Stimulated activated CD8-positive, alpha-beta memory T cell treated with anti-CD3 and anti-CD28 coated beads, Interleukin-4, amount 100 ng/mL, for 1 hour (primary cell): ENCODE results near the gene REXO1.

ENCODE experiments used
- DNase-seq, 2 donors: peaks; one replicate each; pipeline ENCODE4 v3.0.0-alpha.2; 2020; ENCODE audit warnings: low read depth in 2 of 2, low spot score in 1 of 2

The REXO1 gene

DNA sequence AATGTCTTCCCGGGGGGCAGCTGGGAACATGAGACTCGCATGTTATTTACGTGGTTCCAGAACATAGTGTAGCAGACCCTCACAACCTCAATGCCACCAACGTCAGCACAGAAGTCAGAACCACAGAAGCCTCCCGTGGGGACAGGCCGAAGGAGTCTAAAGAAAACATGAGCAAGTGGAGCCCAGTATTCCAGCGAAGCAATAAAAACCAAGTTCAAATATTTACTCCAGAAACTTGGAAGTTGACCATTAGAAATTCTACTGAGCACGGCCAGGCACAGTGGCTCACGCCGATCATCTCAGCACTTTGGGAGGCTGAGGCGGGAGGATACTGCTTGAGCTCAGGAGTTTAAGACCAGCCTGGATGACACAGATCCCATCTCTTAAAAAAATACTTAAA lies 18.3 kb downstream of the REXO1 start:
- no peak for DNase-seq

DNA sequence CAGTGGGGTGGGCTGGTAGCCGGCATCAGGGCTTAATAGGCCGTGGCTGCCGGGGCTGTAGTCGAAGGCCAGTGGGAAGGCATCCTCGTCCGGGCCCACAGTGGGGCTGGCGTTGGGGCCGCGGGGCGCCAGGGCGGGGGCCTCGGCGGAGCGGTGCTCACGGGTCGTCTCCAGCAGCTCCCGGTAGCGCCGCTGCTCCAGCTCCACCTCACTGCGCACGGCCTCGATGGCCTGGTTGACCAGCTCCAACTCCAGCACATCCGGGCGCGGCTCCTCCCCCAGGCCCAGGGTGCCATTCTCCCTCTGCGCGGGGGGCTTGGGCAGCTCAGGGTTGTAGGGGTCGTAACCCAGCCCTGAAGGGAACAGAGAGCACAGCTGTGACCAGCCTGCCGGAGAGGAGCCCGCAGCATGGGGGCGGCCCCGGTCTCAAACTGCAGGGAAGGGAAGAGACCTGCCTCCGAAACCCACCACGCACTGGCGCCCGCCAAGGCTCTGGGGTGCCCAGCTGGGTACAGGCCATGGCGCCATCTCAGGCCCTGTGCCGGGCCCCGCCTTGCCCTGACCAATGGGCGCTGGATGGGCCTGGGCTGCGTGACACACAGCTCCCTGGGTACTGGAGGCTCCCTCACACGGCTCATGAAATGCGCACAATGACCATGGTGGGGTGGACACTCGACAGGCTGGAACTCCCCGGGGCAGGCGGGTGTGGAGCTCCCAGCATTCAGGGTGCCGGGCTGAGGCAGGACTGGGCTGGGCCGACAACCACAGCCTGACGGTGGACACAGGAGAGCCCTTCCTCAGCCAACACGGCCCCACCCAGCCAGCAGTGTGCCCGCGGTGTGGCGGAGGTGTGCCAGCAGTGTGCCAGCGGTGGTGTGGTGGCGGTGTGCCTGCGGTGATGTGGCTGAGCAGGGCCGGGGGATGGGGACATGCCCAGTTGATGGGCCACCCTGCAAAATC lies 19.7 kb downstream of the REXO1 start:
- no peak for DNase-seq

DNA sequence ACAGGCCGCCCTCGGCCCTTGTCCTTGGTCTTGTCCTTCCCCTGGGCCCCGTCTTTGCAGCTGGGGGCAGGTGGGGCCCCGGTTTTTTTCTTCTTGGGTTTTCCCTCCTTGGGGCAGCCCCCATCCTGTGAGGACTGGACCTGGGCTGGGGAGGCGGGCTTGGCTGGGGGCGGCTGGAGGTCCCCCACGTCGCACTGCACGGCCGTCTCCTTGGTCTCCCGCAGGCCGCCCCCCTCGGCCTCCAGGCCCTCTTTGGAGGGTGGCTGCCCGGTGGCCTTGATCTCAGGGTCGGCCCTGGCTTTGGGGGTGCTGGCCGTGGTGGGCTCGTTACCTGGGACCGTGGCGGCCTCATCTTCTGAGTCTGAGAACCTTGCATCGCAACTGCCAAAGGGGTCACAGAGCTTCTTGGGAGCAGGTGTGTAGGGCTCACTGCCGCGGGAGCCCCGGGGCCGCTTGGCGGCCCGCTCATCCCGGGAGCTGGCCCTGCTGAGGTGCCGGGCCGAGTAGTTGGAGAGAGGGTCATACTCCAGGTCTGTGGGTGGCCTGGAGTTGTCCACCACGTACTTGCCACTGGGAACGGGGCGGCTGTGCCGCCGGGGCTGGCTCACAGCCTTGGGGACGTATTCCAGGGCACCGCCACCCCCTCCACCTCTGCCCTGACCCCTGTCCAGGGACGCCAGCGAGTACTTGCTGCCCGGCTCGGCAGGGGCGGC lies 20.6 kb downstream of the REXO1 start:
- no peak for DNase-seq

DNA sequence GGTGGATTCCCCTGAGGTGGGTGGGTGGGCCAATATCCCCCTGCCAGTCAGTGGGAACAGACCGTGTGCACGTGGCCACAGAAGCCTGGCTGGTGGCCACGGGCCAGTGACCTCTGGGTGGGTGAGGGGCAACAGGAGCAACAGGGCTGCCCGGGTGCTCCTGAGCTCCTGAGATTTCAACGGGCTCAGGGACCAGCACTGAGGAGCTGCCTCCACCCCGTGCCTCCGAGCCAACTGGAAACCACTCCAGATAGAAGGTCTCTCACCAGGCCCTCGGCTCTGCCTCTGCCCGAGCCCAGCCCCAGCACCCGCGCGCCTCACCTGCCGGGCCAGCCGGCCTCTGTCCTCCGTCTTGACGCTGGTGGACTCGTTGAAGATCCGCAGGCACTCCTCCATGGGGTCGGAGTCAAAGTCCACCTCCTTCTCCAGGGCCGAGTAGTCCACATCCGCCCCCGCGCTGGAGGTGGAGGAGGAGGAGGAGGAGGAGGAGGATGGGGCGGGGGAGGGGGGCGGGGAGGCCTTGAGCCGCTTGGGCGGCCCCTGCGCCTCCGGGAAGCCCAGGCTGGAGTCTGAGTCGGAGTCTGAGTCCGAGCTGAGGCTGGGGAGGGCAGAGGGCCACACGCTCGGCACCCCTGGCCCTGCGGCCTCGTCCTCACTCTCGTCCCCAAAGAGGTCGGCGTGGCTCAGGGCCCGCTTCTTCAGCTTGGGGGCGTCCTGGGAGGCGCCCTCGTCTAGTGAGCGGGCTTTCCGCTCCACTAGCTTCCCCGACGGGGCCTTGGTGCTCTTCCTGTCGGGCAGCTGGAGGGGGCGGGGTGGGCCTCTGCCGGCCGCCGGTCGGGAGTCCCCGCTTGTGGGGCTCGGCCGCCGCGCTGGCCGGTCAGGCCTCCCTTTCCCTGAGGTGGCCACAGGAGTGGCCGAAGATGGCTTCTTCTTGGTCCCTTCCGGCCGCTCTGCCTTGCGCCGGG lies 21.4 kb downstream of the REXO1 start:
- DNase-seq = no peak

DNA sequence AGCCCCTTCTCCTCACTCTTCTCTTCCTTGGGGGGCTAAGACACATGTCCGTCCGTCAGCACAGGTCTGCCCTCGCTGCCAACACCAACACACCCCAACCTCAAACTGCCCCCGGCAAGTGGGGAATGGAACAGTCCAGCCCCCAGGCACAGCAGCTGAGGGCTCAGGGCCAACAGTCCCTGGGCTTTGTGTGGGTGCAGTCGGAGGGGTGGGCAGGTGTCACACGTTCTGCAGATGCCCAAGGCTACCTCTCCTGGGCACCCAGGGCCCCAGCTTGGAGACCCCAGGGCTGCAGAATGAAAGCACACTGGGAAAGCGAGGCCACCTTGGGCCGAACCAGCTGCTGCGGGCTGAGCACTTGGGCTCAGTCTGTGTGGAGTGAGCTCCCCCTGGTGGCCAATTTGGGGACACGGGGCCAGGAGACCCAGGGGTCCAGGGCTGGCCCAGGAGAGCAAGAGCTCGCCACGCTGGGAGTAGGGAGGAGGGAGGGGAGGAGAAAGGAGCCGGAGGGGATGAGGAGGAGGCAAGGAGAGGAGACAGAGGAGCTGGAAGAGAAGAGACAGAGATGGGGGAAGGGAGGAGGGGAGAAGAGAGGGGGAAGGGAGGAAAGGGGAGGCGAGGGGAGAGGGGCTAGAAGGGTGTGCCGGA lies 22.2 kb downstream of the REXO1 start:
- peak; percentile 64 to 65 for DNase-seq

DNA sequence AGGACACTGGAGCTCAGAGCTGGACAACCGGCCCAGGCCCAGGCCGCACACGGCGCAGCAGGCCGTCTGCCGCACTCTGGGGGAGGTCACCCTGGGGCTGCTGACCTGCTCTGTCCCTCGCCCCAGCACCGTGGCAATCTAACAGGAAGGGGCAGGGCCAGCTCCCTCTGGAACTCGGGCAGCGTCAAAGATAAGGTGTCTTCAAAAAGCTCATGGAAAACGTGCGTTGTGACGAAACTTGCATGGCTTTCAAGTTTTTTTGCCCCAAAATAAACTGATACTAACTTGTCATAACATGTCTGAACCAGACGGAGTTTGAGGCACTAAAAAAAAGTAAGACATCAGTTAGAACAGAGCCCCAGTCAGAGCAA lies 24.0 kb downstream of the REXO1 start:
- no peak for DNase-seq

DNA sequence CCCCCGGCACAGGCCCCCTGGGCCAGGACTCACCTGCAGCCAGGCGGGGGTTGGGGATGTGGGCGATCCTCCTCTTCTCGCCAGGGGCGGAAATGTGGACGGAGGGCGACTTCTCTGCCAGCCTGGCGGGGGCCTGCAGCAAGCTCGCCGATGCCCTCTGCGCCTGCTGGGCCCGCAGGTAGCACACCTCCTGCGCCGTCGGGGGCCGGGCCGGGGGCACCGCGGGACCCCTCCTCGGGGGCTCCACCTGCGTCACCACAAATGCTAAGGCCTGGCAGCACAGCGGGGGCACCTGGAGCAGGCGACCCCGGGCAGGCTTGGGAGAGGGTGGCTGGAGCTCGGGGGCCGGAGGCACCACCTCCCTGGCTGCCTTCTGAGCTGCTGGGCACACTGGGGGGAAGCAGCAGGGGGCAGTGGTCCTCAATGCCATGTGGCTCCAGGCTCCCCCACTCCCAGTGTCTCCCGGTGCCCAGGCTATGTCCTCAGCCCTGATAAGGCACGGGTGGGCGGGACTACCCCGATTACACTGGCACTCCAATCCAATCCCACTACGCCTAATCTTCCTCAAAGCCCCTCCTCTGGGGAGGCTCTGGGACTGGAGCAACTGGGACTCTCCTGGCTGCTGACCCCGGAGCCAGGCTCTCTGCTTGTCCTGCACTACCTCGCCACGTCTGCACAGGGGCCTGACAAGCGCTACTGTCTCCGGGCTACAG lies 24.6 kb downstream of the REXO1 start:
- no peak for DNase-seq

DNA sequence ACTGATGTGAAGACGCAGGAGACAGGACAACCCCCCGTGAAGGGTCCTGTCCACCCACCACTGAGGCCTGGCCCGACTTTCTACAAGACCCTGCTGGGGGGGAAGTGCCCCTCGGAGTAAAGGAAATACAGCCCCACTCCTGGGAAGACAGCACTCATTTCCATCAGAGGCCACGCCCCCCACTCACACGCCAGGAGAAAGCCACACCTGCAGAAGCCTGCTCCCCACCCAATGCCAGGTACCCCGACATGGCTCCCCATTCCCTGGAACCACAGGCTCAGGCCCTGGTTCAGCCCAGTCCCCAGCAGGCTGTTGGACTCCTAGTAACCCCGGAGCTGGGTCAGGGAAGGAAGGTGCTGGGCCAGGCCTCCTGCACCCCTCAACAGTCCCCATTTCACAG lies 25.3 kb downstream of the REXO1 start:
- DNase-seq = no peak

DNA sequence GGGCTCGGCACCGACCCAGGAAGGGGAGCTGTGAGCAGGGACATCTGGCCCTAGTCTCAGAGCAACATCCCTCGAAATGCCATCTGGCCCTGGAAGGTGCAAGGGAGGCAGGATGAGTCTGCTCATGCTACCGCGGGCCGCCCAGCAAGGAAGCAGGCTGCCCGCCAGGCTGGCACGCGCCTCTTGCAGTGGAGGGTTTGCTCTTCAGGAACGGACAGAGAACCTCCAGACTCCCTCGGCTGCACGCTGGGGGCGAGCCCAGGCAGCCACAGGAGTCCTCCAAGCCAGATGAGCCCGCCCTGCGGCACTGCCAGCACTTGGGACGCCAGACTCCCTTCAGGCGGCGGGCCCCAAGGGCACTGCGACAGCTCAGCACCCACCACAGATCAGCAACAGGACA lies 26.1 kb downstream of the REXO1 start:
- DNase-seq = no peak

DNA sequence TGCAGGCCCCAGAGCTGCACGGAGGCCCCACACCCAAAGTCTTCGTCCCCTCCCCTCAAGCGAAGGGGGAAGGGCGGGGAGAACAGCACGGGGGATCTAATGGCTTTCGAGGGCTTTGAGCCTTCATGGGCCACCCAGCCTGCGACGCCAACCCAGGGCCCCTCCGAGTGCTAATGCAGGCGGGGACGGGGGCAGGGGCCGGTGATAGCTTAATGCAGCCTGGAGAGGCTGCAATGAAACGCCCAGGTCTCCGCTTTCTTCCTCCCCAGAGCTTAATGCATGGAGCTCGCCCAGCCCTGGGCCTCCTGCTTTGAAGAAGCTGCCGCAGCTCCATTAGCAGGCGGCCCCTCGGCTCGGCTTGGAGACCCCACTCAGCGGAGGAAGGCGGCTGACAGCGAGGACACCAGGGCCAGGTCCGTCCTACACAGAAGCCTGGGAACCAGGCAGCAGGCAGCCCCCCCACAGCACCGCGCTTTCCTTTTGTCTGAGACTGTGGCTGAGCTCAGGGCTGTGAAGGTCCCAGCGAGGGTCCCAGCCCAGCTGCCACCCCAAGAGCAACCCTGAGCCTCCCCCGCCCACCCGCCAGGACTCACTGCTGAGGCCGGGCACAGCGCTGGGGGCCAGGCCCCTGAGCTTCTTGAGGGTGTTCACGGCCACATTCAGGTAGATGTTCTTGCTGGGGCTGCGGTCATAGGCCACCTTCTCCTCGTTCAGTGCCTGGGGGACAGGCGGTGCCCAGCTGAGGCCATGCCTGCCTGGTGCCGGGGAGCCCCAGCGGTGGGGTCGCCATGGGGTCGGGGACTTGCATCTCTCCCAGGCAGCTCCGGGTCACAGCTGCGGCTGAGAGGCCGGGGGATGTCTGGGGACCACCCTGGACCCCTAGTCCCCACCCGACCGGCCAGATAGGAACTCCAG lies 28.7 kb downstream of the REXO1 start:
- no peak for DNase-seq

DNA sequence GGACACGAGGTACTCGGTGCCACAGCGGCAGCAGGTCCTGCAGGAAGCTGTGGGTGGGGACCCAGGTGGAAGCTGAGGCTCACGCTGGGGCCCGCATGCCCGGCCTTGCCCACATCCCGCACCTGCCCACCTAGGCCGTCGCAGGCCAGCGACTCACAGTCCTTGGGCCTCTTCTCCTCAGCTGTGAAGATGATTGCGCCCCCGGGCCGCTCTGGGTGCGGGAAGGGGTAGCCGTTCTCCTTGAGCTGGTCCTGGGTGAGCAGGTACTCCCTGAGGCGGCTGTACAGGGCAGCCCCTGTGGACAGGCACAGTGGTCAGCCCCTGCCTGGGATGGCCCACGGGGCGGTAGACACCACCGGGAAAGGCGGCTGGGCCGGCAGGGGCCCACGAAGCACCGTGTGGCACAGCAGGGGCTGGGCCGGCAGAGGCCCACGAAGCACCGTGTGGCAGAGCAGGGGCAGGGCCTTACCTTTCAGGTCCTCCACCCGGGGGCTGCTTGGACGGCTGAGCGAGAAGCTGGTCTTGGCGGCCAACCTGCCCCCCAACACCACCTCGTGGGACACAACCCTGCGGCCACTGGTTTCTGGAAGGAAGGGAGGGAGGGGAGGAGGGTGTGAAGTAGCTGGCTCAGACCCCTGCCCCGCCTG lies 29.6 kb downstream of the REXO1 start:
- DNase-seq = no peak

DNA sequence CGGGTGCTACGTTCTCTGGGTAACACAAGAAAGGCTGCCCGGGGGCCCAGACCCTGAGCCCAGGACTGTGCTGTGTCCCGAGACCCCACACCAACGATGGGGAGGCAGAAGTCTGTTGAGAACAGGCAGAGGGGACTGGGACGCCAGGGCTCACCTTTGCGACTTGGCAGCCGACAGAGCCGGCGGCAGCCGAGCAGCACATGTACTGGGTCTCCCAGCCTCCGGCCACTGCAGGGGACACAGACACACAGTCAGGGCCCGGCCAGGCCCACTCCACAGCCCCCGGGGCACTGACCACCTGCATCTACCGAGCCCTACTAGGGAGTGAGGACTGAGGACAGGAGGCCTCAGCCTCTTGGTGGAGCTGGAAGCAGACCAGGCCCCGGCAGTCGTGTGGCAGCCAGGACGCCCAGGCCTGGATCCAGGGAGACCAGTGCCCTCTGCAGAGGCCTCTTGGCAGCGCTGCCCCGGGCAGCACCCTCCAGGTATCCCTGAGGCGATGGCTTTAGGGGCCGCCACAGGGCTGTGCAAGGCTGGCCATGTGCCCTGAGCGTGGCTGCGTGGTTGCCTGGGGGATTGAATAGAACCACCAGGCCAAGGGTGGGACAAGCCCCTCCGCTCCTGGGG lies 30.6 kb downstream of the REXO1 start:
- no peak for DNase-seq

DNA sequence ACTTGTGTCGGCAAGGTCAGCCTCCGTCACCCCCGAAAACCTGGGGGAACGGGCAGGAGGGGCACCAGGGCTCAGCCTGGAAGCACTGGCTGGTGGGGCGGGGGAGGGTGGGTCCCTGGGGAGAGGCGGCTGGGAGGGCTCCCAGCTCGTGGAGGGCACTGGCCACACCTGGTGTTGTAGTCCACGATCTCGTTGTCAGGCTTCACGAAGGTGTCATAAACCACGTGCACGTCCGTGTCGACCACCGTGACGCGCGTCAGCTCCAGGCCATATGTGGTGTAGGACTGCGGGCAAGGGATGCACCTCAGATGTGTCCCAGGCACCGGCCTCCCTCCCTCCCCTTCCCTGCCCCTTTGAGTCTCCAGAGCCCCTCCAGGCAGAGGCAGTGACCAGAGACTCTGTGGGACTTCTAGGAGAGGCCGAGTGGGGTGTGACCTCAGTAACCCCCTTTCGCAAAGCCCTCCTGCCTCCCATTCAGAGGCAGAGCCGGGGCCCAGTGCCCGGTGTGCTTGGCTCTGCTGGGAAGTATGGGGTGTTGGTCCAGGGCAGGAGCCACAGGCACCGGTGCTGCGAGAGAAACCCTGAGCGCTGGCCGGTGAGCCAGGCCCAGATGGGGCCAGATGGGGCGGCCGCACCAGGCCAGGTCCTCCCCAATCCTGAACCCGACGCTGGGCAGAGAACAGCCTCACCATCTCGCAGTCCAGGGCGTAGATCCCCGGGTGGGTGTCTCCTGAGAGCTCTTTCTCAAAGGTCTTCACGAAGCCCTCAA lies 31.6 kb downstream of the REXO1 start:
- no peak for DNase-seq

DNA sequence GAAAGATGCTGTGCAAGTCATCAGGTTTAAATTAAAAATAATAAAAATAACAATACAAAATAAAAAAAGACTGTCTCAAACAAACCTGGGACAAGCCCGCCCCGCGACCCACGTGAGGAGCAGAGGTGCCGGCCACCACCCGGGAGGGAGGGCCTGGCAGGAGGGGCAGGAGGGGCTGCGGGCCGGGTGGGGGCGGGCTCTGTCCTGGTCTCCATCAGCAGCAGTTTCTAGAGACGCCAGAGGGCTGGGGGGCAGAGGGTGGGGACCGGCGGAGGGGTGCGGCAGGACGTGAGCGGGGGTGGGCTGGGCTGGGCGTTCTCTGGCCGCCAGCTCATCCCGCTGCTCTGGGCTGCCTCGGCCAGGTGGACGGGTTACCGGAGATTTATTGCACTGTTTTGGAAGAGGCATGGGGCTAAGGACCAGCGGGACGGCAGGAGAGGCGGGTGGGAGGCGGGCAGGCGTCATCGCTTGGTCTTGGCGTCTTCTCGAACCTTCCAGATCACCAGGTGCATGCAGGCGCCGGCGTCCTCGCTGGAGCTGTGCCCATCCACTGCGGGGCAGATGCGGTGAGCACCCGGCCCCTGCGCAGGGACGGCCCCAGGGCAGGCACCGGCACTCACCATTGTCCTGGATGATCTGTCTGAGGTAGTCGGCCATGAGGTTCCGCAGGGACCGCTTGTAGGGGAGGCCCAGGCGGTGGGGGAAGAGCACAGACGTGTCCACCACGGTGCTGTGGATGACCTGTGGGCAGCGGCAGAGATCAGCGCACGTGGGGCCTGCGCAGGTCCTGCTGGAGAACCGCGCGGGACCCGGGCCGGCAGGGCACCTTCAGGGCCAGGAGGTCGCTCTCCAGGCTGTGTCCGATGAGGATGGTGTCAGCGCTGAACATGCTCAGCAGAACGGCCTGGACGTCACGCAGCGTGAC lies 32.4 kb downstream of the REXO1 start:
- no peak for DNase-seq

DNA sequence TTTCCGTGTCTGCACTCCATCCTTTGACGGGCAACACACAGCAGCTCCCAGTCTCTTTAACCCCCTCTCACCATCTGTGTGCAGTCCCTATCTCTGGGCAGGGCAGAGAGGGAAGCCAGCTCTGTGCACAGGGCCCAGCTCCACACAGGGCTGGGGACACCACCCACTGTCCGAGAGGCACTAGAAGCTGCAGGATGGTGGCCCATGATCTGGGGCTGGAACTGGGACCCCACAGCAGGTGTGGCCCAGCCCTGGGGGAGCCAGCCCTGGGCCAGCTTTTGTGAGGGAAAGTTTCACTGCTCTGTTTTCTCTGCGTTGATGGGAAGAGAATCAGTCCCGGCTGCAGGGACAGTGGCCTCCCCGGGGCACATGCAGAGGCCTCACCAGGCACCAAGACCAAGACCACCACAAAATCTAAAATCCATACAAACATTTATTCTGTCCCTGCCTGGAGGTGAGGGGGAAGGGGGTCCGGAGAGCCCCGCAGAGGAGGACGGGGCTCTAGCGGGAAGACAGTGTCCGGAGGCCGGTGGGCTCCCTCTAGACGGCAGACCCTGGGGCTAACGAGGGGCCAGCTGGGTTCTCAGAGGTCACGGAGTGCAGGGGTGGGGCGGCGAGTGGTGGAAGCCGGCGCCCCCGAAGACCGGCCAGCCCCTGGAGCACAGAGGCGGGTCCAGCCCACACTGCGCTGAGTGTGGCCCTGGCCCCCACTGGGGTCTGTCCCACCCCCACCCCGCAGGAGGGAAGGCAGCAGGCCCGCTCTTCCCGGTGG lies 33.3 kb downstream of the REXO1 start:
- no peak for DNase-seq

DNA sequence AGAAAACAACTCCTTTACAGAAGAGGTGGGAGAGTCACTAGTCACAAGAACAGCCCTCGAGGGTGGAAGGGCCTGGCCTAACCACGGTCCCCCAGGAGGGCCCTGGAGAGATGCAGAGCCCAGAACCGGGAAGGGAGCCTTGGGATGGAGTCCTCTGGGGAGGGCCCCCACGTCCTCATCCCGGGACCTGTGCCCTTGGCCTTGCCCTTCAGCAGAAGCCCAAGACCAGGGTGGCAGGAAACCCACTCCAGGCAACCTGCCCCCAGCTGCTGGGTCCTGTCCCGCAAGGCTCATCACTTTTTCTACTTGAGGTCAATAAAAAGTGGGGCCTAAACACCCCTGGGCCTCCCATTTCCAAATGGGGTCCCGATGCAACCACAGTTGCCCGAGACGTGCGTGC lies 33.9 kb downstream of the REXO1 start:
- no peak for DNase-seq
